Activated CD4-positive, alpha-beta T cell treated with anti-CD3 and anti-CD28 coated beads, Interleukin-2, amount 50 U/mL, for 48 hours (primary cell): Measurements from ENCODE around the gene MRGPRD.
"Not testable (repeated sequence)": the region's sequence is repeated elsewhere in the genome, so short reads cannot be mapped to it uniquely, and the experiment has no call there.

Experiments used
- DNase-seq, 2 experiments: peaks; one replicate each; pipeline ENCODE4 v3.0.0-alpha.2; 2020

The MRGPRD gene

DNA sequence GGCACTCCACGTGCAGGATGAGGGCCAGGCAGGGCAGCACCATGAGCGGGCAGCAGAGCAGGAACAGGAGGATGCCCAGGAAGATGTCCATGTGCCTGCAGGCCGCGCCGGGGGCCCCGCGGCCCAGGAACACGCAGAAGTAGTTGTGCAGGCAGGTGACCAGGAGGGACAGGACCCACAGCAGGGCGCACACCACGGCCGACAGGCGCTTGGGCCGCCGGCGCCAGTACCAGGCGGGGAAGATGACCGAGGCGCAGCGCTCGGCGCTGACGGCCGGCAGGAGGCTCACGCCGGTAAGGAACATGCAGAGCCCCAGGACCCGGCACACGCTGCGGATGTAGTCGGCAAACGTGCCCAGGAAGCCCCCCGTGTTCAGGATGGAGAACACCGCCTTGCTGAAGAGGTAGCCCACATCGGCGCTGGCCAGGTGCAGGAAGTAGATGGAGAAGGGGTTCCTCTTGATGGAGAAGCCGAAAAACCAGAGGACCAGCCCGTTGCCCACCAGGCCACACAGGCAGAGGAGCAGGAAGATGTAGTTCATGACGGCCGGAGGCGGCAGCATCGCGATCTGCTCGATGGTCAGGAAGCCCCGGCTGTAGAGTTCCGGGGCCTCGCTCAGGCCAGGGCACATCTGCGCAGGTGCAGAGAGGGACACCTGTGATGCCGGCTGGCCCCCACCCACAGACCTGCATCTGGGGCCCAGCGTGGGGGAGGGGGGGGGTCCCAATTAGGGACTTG lies 25.0 kb upstream of the MRGPRD start:
- DNase-seq: no peak

DNA sequence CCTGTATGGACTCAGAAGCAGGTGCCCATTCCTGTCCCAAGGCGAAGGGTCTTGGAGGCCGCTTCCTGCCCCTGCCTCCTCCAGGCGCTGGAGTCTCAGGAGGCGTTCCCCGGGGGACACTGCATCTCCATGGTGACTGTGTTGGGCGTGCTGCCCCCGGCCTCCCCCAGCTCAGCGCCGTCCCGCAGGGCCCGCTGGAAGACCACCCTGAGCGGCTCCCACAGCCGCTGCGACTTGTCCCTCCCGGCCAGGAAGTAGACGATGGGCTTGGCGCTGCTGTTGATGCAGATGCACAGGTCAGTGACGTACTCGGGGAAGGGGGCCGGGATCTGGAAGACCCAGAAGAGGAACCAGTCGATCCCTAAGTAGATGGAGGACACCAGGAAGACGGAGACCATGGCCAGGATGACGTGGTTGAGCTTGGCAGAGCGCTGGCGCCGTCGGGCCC lies 24.4 kb upstream of the MRGPRD start:
- no peak for DNase-seq

DNA sequence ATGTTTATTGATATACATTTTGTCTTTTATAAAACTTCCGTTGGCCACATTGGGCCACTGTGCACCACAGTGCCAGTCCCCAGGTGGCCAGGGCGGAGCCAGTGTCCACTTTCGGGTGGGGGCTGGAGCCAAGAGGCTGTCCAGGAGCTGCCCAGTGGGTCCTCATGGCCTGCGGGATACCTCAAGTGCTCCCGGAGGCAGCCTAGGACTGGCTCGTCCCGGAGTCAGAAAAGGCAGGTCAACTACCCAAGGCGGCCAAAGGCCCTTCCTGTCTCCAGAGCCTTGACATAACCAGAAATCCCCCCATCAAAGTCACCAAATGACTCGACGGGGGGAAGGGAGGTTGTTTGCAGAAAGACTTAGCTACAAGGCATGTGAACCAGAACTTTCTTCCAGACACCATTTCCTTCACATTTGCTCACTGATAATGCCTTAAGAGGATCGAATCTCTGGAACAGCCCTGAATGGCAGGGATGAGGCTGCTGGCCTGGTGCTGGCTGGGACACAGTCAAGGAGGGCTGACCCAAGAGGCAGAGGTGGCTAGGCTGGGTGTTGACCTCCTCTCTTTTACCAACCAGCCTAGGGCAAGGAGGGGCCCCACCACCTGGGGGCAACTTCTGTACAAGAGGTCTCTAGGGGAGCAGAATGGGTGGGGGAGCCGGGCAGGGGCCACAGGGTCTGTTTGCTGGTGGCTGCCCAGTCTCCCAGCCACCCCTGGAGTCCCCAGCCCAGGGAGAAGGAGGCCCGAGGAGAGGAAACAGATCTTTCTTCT lies 23.8 kb upstream of the MRGPRD start:
- no peak for DNase-seq

DNA sequence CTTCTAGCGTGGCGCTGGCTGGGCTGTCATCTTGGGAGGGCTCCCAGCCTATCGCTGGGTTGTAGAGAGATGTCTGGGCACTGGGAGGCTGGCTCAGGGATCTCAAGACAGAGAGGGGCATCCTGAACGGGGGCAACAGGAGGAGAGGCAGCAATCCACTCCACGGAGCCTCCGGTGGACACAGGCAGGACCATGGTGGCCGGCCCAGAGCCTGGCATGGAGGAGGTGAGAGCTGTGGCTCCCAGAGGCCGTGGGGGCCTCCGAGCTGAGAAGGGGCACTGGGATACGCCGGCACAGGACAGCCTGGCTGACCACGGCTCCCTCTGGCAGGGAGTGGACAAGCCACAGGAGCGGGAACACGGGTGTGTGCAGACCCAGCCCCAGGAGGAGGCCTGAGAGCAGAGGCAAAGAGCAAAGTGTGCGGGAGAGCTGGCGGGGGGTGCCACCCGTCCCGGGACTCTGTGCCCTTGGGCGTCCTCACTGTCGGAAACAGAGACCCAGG lies 23.1 kb upstream of the MRGPRD start:
- no peak for DNase-seq

DNA sequence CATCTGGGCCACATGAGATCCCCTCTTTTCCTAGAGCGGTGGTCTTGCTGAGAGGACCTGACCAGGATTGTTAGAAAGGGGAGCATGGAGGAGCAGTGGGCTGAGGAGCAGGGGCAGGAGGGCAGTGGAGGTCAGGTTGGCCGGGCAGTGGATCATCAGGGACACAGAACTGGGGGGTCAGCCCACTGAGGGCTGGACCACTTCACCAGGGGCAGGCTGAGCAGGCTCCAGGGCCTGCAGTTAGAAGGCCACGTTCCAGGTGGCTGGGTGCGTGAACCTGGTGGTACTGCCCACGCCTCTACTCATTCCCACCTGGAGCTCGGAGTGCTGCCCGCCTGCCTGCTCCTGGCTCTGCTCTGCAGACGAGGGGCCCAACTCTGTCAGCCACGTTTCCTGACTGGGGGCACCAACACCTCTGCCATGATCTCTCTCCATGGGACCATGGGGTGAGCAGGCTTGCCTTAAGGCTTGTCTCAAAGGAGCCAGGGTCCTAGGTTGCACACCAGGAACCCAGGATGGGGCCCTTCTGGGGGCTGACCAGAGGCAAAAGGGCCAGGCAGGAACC lies 22.6 kb upstream of the MRGPRD start:
- DNase-seq: no peak

DNA sequence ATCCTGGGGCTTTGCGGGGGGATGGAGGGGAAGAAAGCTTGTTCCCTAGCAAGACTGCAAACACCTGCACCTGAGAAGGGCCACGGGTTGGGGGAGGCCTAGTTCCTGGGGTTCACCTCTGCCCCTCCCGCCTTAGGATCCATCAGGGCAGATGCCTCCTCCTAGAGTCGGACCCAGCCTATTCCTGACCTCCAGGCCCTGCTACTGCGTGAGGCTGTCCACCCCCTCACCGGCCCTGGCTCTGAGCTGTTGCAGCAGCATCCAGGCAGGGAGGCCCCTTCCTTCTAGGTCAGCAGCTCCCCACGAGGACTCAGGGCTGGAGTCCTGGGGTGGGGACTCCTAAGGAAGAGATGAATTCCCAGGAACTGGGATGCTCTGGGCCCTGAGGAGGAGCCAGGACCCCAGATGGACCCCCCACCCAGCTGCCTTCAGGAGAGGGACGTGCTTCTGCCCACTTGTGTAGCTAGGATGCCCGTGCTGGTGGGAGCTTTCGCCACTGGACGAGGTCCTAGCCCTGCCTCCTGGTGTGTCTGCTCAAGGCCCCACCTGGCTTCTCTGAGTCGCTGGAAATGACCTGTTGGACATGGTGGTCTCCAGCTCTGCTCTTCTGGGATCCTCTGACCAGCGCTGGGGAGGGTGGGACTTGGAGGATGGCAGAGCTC lies 21.9 kb upstream of the MRGPRD start:
- DNase-seq: no peak

DNA sequence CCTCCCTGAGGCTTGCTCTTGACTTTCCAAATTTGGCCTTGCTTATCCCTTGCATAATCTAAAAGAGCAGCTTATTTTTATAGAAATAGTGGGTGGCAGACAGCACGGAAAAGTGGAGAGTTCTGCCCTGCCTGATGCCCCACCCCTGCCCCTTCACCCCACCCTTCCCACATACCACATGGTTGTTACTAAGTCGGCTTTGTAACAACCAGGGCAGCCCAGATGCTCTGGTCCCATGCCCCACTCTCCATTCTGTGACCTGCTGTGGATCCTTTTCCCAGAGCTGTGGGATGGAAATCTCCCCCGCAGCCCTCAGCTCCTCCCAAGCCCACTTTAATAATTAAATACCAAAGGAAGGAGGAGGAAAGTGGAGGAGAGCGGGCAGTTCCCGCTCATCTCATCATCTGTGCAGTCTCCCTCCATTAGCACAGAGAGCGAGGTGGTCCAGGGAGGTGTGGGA lies 21.4 kb upstream of the MRGPRD start:
- no peak for DNase-seq

DNA sequence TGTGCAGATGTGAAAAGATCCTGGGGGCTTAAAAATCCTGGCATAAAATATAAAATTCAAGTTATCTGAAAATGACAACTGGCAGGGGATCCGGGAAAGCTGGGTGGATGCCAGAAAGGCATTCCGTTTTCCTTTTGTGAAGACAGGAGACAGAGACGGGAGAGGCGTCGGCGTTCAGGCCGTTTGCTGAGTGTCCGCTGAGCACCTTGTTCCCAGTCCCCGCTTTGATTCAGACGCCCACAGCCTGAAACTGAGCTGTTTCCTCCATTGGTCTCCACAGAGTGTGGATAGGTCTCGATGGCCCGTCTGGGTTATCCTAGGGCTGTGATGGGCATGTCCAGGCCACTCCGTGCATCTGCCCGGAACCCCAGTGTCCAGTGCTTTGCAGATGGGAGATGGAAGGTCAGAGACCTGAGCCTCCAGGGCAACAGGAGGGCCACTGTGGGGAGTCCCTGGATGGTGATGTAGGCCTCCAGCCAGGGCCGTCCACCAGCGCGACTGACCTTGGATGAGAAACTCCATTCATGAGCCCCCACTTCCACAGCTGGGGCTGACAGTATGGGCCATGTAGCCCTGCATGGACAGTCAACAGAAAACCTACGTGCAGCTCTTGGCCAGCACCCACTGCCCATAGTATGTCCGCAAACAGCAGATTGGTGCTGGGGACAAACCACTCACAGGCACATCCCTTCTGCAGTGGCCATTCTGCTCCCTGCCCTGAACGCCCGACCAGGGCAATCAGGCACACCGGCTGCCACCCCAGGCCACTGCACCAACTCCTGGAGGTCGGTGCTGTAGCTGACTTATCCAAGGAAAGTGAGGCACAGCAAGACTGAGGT lies 20.7 kb upstream of the MRGPRD start:
- no peak for DNase-seq

DNA sequence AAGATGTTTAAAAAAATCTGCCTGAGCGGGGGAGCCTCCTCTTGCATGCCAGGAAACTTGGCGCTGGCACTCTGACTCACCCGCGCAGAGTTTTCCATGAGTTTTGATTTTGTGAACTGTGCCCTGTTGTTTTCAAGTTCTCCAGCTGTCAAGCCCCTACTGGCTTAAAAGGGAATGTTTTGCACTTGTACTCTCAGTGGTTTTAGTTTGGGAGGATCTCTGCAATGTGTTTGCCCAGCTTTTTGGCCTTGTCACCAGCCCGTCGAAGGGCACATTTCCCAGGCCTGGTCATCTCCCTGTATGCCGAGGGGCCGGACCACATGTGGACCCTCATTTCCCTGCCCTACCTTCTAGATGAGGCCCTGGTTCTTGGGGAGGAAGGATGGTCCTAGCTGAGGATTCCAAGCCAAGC lies 20.1 kb upstream of the MRGPRD start:
- DNase-seq: no peak

DNA sequence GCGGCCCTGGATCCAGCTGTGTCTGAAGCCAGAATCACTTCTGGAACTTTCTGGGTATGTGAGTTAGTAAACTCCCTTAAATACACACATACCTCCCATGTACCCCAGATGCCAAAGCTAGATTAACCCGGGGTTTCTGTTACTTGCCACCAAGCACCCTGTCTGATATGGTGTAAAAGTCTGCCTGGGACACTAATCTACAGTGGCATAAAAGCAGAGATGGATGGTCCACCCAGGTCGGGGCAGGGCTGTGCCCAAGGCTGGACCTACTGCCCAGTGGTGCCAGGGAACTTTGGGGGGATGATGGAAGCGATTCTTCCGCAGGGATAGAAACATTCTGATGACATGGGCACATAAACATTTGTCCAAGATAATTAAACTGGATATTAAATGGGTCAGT lies 19.6 kb upstream of the MRGPRD start:
- DNase-seq: no peak

DNA sequence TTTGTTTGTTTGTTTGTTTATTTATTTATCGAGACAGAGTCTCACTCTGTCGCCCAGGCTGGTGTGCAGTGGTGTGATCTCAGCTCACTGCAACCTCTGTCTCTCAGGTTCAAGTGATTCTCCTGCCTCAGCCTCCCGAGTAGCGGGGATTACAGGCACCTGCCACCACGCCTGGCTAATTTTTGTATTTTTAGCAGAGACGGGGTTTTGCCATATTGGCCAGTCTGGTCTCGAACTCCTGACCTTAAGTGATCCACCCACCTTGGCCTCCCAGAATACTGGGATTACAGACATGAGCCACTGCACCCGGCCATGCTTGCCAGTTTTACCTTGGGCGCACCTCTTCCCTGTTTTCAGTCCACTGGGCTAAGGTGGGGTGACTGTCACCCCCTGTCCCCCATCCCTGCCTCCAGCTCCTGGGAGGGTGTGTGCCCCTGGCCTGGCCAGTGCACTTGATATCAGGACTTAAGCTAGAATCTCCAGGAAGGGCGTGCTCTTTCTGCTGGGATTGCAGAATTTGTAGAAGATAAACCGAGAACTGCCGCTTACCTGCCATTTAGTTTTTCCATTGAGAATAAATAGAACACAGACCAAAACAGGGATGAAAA lies 19.1 kb upstream of the MRGPRD start:
- DNase-seq: not testable (repeated sequence)

DNA sequence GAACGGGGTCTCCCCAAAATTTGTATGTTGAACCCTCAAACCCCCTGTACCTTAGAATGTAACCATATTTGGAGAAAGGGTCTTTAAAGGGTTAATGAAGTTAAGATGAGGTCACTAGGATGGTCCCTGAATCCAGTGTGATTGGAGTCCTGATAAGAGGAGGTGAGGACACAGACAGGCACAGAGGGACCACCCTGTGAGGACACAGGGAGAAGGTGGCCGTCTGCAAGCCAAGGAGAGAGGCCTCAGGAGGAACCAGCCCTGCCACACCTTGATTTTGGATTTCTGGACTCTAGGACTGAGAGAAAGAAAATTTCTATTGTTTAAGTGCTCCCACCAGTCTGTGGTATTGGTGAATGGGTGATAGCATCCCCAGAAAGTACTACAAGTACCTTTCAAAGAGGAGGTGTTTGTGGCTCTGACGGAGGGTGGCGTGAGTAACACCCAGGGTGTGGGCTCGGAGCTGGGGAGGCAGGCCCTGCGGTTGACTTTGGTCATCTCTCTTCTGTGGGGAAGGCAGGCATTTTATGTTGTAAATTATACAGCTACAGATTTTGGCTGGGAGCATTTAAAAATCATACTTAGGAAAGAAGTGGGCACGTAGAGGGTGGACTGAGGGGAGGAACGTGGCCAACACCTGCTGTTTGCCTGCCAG lies 18.4 kb upstream of the MRGPRD start:
- DNase-seq: no peak

DNA sequence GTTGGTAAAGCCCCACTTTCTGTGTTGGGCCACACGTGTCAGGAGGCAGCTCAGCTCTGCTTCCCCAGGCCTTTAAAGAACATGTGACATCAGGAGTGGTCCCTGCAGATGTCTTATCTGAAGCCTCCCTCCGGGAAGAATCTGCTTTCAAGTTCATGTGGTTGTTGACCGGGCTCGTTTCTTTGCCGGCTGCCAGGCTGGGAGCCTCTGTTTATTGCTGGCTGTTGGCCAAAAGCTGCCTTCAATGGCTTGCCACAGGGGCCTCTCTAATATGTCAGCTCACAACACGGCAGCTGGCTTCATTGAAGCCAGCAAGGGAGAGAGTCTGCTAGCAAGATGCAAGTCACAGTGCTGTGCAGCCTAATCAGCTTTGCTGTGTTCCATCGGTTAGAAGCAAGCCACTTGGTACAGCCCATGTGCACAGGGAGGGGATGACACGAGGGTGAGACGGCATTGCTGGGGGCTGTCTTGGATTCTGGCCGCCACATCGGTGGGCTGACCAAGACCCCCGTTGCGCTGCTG lies 17.7 kb upstream of the MRGPRD start:
- no peak for DNase-seq

DNA sequence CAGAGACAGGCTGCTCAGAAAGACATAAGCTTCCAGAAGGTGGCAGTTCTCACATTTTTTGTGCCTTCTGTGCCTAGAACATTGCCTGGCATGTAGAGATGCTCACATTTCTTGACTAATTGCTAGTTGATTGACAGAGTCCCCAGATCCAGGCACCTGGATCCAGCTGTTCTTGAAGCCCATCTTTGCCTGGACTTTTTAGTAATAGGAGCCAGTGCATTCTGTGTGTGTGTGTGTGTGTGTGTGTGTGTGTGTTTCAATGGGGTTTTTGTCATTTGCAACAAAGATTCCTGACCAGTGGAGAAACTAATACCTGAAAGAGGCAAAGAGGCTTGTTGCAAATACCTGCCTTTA lies 17.2 kb upstream of the MRGPRD start:
- no peak for DNase-seq

DNA sequence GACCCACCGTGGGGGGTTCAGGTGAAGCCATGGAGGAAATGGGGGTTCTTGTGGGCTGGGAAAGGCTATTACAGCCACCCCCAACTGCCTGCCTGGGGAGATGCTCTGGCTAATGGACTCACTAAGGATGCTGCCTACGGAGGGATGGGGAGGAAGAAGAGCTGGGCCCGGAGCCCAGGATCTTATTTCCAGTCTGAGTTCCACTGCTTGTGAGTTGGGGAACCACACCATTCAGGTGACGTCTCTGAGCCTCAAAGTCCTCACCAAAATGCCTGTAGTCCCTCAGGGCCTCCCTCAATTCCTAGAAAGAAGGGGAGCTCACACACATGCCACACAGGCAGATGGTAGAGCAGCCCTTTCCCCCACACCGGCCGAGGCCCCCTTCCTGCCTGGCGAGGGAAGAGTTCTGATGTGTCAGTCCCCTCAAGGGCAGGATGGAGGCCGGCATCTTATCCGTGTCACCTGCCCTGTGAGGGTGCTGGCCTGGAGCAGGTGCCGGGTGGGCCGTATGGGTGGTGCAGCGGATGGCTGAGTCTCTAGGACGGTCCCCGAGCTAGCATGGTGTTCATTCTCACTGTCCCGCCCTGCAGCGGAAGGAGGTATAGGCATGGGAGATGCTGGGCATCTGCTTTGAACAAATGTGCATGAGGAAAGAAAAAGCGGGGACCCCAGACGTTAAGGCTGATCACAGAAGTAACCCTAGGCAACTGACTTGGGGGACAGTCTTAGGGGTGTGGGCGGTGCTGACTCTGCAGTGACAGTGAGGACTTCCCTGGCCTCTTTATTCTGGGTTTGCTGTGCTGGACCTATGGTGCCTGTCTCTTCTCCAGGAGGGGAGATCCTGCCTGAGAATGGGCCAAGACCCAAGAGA lies 16.6 kb upstream of the MRGPRD start:
- DNase-seq: no peak

DNA sequence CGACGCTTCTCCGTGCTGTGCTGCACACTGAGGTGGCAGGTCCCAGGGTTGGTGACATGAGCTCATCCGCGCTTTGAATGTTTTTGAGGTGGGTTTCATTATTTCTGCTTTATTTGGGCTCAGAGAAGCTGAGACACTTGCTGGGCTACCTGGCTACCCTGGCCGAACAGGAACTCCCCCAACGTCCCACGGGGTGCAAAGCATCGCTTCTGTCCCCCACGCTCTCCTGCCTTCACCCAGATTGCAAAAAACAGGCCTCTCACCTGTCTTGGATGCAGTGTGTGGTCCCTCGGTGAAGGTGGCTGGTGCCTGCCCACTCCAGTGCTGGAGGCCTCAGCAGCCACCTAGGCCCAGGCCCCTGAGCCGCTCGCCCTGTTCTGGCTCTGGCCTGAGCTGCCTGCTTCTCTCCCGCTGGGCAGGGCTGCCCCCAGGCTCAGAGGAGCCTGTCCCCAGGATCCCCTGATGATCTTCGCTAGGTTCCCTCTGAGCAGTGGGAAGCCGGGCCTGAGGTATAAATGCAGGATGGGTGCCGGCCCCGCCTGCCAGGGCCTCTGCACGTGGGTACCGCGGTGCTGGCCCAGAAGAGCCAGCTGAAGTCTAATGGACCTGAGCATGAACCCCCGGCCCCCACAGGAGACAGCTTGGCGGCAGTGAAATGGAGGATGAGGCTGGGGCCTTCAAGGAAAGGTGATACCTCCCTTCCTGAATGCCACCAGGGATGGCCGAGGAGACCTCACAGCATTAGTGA lies 15.8 kb upstream of the MRGPRD start:
- no peak for DNase-seq

DNA sequence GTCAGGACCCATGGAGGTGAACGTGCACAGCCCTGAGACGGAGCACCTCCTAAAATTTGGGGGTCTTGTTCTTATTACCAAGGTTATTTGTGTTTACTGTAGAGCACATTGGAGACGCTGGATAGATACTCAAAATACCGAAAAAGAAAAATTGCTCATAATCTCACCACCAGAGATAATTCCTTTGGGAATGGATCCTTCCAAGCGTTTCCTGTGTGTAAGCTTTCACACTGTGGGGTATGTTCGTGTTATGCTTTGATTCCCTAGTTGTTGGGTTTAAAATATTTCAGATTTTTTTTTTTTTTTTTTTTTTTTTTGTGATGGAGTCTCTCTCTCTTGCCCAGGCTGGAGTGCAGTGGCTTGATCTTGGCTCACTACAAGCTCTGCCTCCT lies 14.1 kb upstream of the MRGPRD start:
- no peak for DNase-seq

DNA sequence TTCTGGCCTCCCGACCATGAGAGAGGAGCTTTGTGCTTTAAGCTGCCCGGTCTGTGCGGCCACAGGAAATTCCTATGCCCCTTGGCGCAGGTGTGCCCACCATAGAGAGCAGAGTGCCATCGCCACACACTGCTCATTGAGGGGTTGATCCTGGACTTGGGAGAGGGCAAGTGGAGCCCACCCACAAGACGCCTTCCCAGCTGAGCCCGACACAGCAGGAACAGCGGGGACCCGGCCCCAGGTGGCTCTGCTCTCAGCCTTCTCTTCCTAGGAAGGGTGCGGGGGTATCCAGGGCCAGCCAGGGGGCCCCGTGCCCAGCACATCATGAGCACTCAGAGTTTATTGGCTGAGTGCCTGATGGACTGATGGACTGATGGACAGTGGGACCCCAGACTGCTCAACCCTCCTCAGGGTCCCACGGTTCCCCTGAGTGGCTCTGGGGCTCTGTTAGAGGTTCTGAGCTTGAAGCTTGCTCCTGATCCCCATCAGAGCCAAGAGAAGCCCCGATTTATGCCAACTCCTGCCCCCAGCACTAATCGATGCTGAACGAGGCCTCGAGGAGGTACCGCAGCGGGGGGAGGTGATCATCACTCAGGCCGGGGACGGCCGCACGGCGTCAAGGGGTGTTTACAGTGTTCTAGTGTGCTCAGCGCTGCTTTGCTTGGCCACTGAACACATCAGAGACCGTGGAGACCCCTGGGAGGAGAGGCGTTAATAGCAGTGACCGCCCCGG lies 13.5 kb upstream of the MRGPRD start:
- DNase-seq: no peak

DNA sequence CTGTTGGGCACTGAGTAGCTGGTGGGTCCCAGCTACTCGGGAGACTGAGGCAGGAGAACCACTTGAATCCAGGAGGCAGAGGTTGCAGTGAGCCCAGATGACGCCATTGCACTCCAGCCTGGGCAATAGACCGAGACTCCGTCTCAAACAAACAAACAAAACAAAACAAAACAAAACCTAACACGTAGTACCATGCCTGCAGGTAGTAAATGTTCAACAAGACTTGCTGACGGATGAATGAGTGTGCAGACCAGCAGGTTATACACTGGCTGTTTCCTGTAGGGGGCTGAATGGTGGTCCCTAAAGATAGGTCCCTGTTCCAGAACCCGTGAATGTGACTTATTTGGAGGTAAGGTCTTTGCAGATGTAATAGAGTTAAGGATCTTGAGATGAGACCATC lies 12.8 kb upstream of the MRGPRD start:
- no peak for DNase-seq
